ENCODE measurements around the gene FSD1. TPM values are rescaled to one million over a fixed set of nuclear protein-coding genes. Genes with fewer than 3 reads are reported as not detected.

The FSD1 gene
- total and polyA plus RNA-seq, 10 of the 15 experiments (the other 5 are each of a cell fraction or from before 2014, with no cell fraction given) = 0.15 to 5.1 (median 4.0) TPM; not detected in 1

- TF ChIP-seq PRDM15 (CRISPR knock-in tag; IDR thresholded peaks at IDR 0.05) (no peak), NR2C2 (IDR thresholded peaks at IDR 0.05; ENCODE audit: borderline replicate concordance, control insufficient read depth, insufficient read length, low read depth) (no peak), MLLT1 (IDR thresholded peaks at IDR 0.05) (peak; percentile 95), MYC (IDR thresholded peaks at IDR 0.05; ENCODE audit: insufficient read depth, insufficient read length, insufficient replicate concordance, low read length, severe bottlenecking) (no peak), PML (IDR thresholded peaks at IDR 0.05; ENCODE audit: low read length) (no peak), EZH2 (IDR thresholded peaks at IDR 0.05; ENCODE audit: borderline replicate concordance, control insufficient read depth, low read depth, low read length) (no peak), HDAC6 (IDR thresholded peaks at IDR 0.05; ENCODE audit: unreplicated experiment) (no peak), NFXL1 (IDR thresholded peaks at IDR 0.05; ENCODE audit: borderline replicate concordance) (no peak), EED (IDR thresholded peaks at IDR 0.05; ENCODE audit: low read depth) (peak; percentile 47; the same call in 1 of the 2 replicates), IKZF2 (IDR thresholded peaks at IDR 0.05) (no peak; a peak in 2 of 4 replicates), TCF7 (IDR thresholded peaks at IDR 0.05; ENCODE audit: borderline replicate concordance) (no peak), ZSCAN29 (IDR thresholded peaks at IDR 0.05) (no peak), TAF1 (IDR thresholded peaks at IDR 0.05; ENCODE audit: borderline replicate concordance, low read depth, low read length) (no peak), CEBPZ (IDR thresholded peaks at IDR 0.05; ENCODE audit: low read depth, low read length) (no peak), IRF3 (IDR thresholded peaks at IDR 0.05) (no peak), ZBTB40 (IDR thresholded peaks at IDR 0.05; ENCODE audit: borderline replicate concordance) (peak; percentile 39; the same call in 1 of the 2 replicates)
Measured at GRCh38 chr19:4342314-4342614, 37.9 kb downstream of the FSD1 start (continued).
